SK-N-MC (cell line): ENCODE results near the gene SECISBP2.

ENCODE experiments used
- EZH2 ChIP-seq: fragments of 200-600 bp; sonication (generic); IDR thresholded peaks from one replicate; pipeline ENCODE4 v1.6.1; 2017; ENCODE audit warnings: antibody characterized with exemption
- FOXP2 ChIP-seq: optimal IDR thresholded peaks from 2 replicates; pipeline ENCODE3; 2011; ENCODE audit warnings: mild to moderate bottlenecking, moderate library complexity; ENCODE audit not compliant: insufficient read depth; ENCODE audit errors: extremely low read length, control extremely low read depth
- POLR2AphosphoS5 ChIP-seq: IDR thresholded peaks from 2 replicates; pipeline ENCODE4 v1.6.1; 2012; ENCODE audit warnings: mild to moderate bottlenecking, low read depth, low read length, borderline replicate concordance

- TF ChIP-seq EZH2 = no peak
- no peak for TF ChIP-seq POLR2AphosphoS5
- TF ChIP-seq FOXP2 = no peak
These were observed 4.5 kb upstream of the SECISBP2 start for GRCh38 chr9:89313842-89314241.
